PC-3 (cell line): Measurements from ENCODE around the gene PWP1. TPM values are rescaled to one million over a fixed set of nuclear protein-coding genes. Genes with fewer than 3 reads are reported as not detected.

Experiments used
- ATAC-seq: fragments of 200-7000 bp; cut with Tn5 transposase; 2 replicates; pipeline ENCODE4 v1.9.1; 2020; ENCODE audit warnings: mild to moderate bottlenecking, moderate library complexity
- BruUV-seq: library from RNA; stranded (reverse); fragments of 400-500 nt; replicated peaks from 2 replicates; lab custom pipeline; 2021; lab: Mats Ljungman, UMichigan
- CTCF ChIA-PET: fragments of 300-600 bp; sonication (Branson Sonifier 250); formaldehyde crosslinking; loops from one replicate; lab custom pipeline; 2022; ENCODE audit warnings: antibody characterized with exemption; lab: Charles Lee
- POLR2A ChIA-PET: fragments of 300-600 bp; sonication (Branson Sonifier 250); formaldehyde crosslinking; loops from one replicate; lab custom pipeline; 2022; ENCODE audit warnings: antibody characterized with exemption; ENCODE audit not compliant: unreplicated experiment; lab: Charles Lee
- DNase-seq: peaks from one replicate; pipeline ENCODE4 v3.0.0-alpha.2; 2015
- H2AFZ ChIP-seq: fragments of 300-600 bp; sonication (generic); 2 replicates; pipeline ENCODE4 v1.6.0; 2016; ENCODE audit warnings: antibody characterized with exemption, low read length
- H3F3A ChIP-seq: fragments of 300-600 bp; sonication (generic); one replicate; pipeline ENCODE4 v1.6.0; 2017; ENCODE audit warnings: antibody characterized with exemption, low read length, control low read depth, mild to moderate bottlenecking; ENCODE audit not compliant: unreplicated experiment
- H3K27ac ChIP-seq: fragments of 300-600 bp; sonication (generic); 2 replicates; pipeline ENCODE4 v1.5.1; 2016; ENCODE audit warnings: mild to moderate bottlenecking, low read length
- H3K27me3 ChIP-seq: fragments of 300-600 bp; sonication (generic); 2 replicates; pipeline ENCODE4 v1.6.1; 2016; ENCODE audit warnings: low read length, mixed read lengths
- H3K36me3 ChIP-seq: fragments of 300-600 bp; sonication (generic); 2 replicates; pipeline ENCODE4 v1.6.1; 2016; ENCODE audit warnings: low read depth, mixed run types, low read length, mixed read lengths
- H3K4me1 ChIP-seq: fragments of 300-600 bp; sonication (generic); 2 replicates; pipeline ENCODE4 v1.5.1; 2016; ENCODE audit warnings: low read length; ENCODE audit not compliant: insufficient read depth
- H3K4me2 ChIP-seq: fragments of 300-600 bp; sonication (generic); 2 replicates; pipeline ENCODE4 v1.6.0; 2016; ENCODE audit warnings: low read length
- H3K4me3 ChIP-seq: fragments of 300-600 bp; sonication (generic); 2 replicates; pipeline ENCODE4 v1.5.1; 2016; ENCODE audit warnings: mild to moderate bottlenecking, low read length, mixed read lengths
- H3K79me2 ChIP-seq: fragments of 300-600 bp; sonication (generic); 2 replicates; pipeline ENCODE4 v1.6.1; 2017; ENCODE audit warnings: low read length, mixed read lengths
- H3K9ac ChIP-seq: fragments of 300-600 bp; sonication (generic); 2 replicates; pipeline ENCODE4 v1.6.0; 2016; ENCODE audit warnings: mild to moderate bottlenecking, low read length
- H3K9me2 ChIP-seq: fragments of 300-600 bp; sonication (generic); replicated peaks from 2 replicates; pipeline ENCODE4 v1.6.1; 2016; ENCODE audit warnings: mixed run types, low read length, mixed read lengths
- H3K9me3 ChIP-seq: fragments of 300-600 bp; sonication (generic); 2 replicates; pipeline ENCODE4 v1.6.1; 2016; ENCODE audit warnings: low read length, mixed read lengths
- H4K20me1 ChIP-seq: fragments of 300-600 bp; sonication (generic); 2 replicates; pipeline ENCODE4 v1.6.1; 2016; ENCODE audit warnings: low read length, mixed read lengths
- CTCF ChIP-seq: fragments of 300-600 bp; sonication (generic); conservative IDR thresholded peaks from 2 replicates; pipeline ENCODE4 v1.5.1; 2017; ENCODE audit warnings: antibody characterized with exemption, low read depth, mild to moderate bottlenecking, low read length
- EZH2 ChIP-seq: fragments of 300-600 bp; sonication (generic); IDR thresholded peaks from one replicate; pipeline ENCODE4 v1.6.1; 2017; ENCODE audit warnings: antibody characterized with exemption, mild to moderate bottlenecking, low read length; ENCODE audit not compliant: unreplicated experiment
- EZH2phosphoT487 ChIP-seq: fragments of 300-600 bp; sonication (generic); IDR thresholded peaks from 2 replicates; pipeline ENCODE4 v1.6.1; 2018; ENCODE audit warnings: mild to moderate bottlenecking, antibody characterized with exemption, low read length, borderline replicate concordance
- intact Hi-C: fragments of 100-400 bp; cut with micrococcal nuclease; formaldehyde crosslinking; loops from 2 replicates; pipeline ENCODE4 v1.9.0; 2023
- total RNA-seq: library from RNA; depleted of rRNA; stranded (reverse); fragments of >200 nt; gene quantifications from 2 replicates; pipeline ENCODE4 v1.2.3, GENCODE V29; 2014

Gene PWP1
- total RNA-seq, 1 experiment from 2014 or later = 85.8 TPM

- POLR2A ChIA-PET = no interaction called here
- Histone ChIP-seq H3K9me2 (no peaks in the 10 kb centered on the region), H3K4me2 (no peak overlapping the region), H3K9me3 (no peaks in the 10 kb centered on the region), H3F3A (peaks cover 6% of the 10 kb centered on the region), H3K9ac (no peak overlapping the region), H3K4me3 (no peak overlapping the region), H3K27ac (no peak overlapping the region), H2AFZ (no peak overlapping the region), H3K79me2 (peaks cover 15% of the 10 kb centered on the region), H3K27me3 (peaks cover 24% of the 10 kb centered on the region), H4K20me1 (no peaks in the 10 kb centered on the region), H3K36me3 (no peaks in the 10 kb centered on the region), H3K4me1 (peaks cover 19% of the 10 kb centered on the region)
- TF ChIP-seq CTCF = no peak
- TF ChIP-seq EZH2phosphoT487 = no peak
- no peak for TF ChIP-seq EZH2
- ATAC-seq = no peak
- BruUV-seq = no TSS peak
- intact Hi-C loops = loop anchor here (10.0 kb wide), 1 partner anchor 833 kb away; the partner anchor contains the start of gene FICD
- no peak for DNase-seq
- CTCF ChIA-PET = no interaction called here
Measured at GRCh38 chr12:107681836-107682820, 3.5 kb upstream of the PWP1 start.

- TF ChIP-seq EZH2 (no peak), EZH2phosphoT487 (no peak), CTCF (no peak)
Measured at GRCh38 chr12:107684029-107684795, 1.4 kb upstream of the PWP1 start.

More at GRCh38 chr12:107684029-107684795, 1.4 kb upstream of the PWP1 start:
- ChIA-PET POLR2A (interaction anchor here (0.7 kb wide), 1 partner anchor 73 kb away, joined by 4 read pairs; no protein-coding TSS in a partner anchor), CTCF (interaction anchor here (0.9 kb wide), 1 partner anchor 8 kb away, joined by 3 read pairs; no protein-coding TSS in a partner anchor)
- Histone ChIP-seq H3K4me1 (peaks cover 24% of the 10 kb centered on the region), H3K4me2 (peak overlapping the region; percentile 96), H3K27me3 (peaks cover 7% of the 10 kb centered on the region; the same call in 1 of the 2 replicates), H3K27ac (peak overlapping the region; percentile 66), H3K9ac (peak overlapping the region; percentile 94), H2AFZ (peak overlapping the region; percentile 74), H3K79me2 (peaks cover 31% of the 10 kb centered on the region), H3F3A (peaks cover 6% of the 10 kb centered on the region), H3K9me3 (no peaks in the 10 kb centered on the region), H4K20me1 (no peaks in the 10 kb centered on the region), H3K36me3 (peaks cover 10% of the 10 kb centered on the region), H3K4me3 (peak overlapping the region; percentile 92; the same call in 1 of the 2 replicates), H3K9me2 (no peaks in the 10 kb centered on the region)
- peak; percentile 67 for ATAC-seq
- intact Hi-C loops = loop anchor here (2.0 to 10.0 kb wide), 2 partner anchors 75 to 831 kb away; partner anchors contain the start of gene FICD
- DNase-seq = peak; percentile 76
- no TSS peak for BruUV-seq
